Right lobe of liver (tissue), 4 donors: ENCODE data around the gene S100A9.

Experiments
- POLR2A ChIP-seq: fragments of 450-650 bp; IDR thresholded peaks from one replicate; pipeline ENCODE4 v1.6.1; 2017; ENCODE audit warnings: antibody characterized with exemption, mild to moderate bottlenecking
- TF ChIP-seq, protein P1 (sequence below), 4 donors: fragments of 200-600 bp in 3 of 4; fragments of 450-650 bp in 1 of 4; IDR thresholded peaks; one replicate each; pipeline versions ENCODE4 v1.5.1 to v1.8.0; 2016 to 2022; ENCODE audit warnings: antibody characterized with exemption in 4 of 4, mild to moderate bottlenecking in 2 of 4
- donor health status: DM: no; HTN: no; CAD: no.
- donor health status: DM: no; HTN: no; CAD: no.
- donor health status: DM: no; HTN: yes; CAD: no.

DNA sequence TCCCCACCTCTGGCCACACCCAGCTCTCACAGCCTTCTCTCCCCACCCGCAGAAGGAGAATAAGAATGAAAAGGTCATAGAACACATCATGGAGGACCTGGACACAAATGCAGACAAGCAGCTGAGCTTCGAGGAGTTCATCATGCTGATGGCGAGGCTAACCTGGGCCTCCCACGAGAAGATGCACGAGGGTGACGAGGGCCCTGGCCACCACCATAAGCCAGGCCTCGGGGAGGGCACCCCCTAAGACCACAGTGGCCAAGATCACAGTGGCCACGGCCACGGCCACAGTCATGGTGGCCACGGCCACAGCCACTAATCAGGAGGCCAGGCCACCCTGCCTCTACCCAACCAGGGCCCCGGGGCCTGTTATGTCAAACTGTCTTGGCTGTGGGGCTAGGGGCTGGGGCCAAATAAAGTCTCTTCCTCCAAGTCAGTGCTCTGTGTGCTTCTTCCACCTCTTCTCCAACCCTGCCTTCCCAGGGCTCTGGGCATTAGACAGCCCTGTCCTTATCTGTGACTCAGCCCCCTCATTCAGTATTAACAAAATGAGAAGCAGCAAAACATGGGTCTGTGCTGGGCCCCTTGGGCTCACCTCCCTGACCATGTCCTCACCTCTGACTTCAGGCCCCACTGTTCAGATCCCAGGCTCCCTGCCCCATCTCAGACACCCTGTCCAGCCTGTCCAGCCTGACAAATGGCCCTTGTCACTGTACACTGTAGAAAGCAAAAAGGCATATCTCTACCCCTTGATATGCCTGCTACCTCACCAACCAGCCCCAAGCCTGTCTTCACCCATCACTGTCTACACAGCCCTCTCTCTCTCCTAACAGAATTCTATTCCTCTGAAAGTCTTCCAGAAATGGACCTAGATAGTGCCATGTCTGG lies 3.2 kb downstream of the S100A9 start:
- TF ChIP-seq POLR2A = no peak
- TF ChIP-seq, protein P1, sequence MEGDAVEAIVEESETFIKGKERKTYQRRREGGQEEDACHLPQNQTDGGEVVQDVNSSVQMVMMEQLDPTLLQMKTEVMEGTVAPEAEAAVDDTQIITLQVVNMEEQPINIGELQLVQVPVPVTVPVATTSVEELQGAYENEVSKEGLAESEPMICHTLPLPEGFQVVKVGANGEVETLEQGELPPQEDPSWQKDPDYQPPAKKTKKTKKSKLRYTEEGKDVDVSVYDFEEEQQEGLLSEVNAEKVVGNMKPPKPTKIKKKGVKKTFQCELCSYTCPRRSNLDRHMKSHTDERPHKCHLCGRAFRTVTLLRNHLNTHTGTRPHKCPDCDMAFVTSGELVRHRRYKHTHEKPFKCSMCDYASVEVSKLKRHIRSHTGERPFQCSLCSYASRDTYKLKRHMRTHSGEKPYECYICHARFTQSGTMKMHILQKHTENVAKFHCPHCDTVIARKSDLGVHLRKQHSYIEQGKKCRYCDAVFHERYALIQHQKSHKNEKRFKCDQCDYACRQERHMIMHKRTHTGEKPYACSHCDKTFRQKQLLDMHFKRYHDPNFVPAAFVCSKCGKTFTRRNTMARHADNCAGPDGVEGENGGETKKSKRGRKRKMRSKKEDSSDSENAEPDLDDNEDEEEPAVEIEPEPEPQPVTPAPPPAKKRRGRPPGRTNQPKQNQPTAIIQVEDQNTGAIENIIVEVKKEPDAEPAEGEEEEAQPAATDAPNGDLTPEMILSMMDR (IDR thresholded peaks at IDR 0.05) = no peak
